Posterior vena cava (tissue), 2 donors: ENCODE results near the gene GTF2H4. TPM values are rescaled to one million over a fixed set of nuclear protein-coding genes. Genes with fewer than 3 reads are reported as not detected.
"Not testable (repeated sequence)": the region's sequence is repeated elsewhere in the genome, so short reads cannot be mapped to it uniquely, and the experiment has no call there.

Source experiments
- DNase-seq: peaks from one replicate; pipeline ENCODE4 v3.0.0-alpha.2; 2020; ENCODE audit warnings: low spot score
- intact Hi-C, 2 donors: fragments of 100-400 bp; cut with DNase I; formaldehyde crosslinking; loops; one replicate each; pipeline versions ENCODE4 v1.14.1 to v1.14.2; 2022 to 2023
- total RNA-seq, 2 donors: library from RNA; stranded (reverse); fragmentation: NEBNext Ultra II Directional; extraction: Animal tissue kit (Norgen Biotek cat#: 25700); gene quantifications; one replicate each; pipeline ENCODE4 v1.2.1, GENCODE V29; 2021
- donor health status: DM: yes; HTN: yes; CAD: no.
- donor health status: DM: yes; HTN: yes; CAD: no.

Gene GTF2H4
- total RNA-seq, 2 donors from 2014 or later, result 27.2 to 37.8 TPM

DNA sequence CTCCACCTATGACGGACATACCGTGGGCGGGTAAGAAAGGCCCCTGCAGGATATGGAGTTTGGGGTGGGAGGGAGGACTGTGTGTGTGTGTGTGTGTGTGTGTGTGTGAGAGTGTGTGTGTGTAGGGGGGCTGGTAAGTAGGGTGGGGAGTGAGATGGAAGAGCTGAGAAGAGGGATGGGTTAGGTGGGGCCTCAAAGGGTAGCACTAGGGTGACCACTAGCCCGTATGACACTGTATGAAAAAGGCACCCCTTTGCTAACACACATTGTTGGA is 16.6 kb upstream of the GTF2H4 start:
- intact Hi-C loops, result no loop called here
- no peak for DNase-seq

DNA sequence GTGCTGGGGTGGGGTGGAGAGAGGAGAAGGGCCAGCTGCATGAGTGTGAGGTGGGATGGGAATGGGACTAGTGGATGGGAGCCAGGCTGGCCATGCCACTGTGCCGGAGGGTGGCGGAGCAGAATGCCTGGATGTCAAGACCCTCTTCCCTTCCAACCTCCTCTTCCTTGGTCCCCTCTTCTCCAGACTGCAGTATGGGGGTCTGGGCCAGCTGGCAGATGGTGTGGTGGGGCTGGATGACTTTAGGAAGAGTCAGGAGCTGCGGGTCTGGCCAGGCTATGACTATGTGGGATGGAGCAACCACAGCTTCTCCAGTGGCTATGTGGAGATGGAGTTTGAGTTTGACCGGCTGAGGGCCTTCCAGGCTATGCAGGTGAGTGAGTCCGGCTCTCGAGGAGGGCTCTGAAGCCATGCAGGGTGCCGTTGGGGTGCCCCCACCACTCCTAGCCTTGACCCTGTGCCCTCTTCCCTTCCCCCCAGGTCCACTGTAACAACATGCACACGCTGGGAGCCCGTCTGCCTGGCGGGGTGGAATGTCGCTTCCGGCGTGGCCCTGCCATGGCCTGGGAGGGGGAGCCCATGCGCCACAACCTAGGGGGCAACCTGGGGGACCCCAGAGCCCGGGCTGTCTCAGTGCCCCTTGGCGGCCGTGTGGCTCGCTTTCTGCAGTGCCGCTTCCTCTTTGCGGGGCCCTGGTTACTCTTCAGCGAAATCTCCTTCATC is 16.0 kb upstream of the GTF2H4 start:
- peak; percentile 73 for DNase-seq
- intact Hi-C loops, result no loop called here

- intact Hi-C loops, result no loop called here
- DNase-seq, result peak; percentile 62
Observed at GRCh38 chr6:30893001-30893591, 14.9 kb upstream of the GTF2H4 start.

GRCh38 chr6:30893666-30894065 is 14.3 kb upstream of the GTF2H4 start:
- peak; percentile 26 for DNase-seq
- intact Hi-C loops, result no loop called here

GRCh38 chr6:30894381-30894780 is 13.6 kb upstream of the GTF2H4 start:
- intact Hi-C loops, result no loop called here
- peak; percentile 35 for DNase-seq

GRCh38 chr6:30894935-30895334 is 13.1 kb upstream of the GTF2H4 start:
- DNase-seq, result peak; percentile 11
- intact Hi-C loops, result no loop called here

GRCh38 chr6:30895343-30895742 is 12.7 kb upstream of the GTF2H4 start:
- peak; percentile 19 for DNase-seq

DNA sequence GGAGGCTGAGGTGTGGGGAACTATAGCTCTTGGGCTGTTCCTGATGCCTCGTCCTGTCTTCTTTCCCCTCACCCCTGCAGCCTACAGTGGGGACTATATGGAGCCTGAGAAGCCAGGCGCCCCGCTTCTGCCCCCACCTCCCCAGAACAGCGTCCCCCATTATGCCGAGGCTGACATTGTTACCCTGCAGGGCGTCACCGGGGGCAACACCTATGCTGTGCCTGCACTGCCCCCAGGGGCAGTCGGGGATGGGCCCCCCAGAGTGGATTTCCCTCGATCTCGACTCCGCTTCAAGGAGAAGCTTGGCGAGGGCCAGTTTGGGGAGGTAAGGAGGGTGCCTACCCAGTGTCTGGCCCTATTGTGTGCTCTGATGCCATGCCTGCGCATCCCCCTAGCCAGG is 11.5 kb upstream of the GTF2H4 start:
- intact Hi-C loops, result no loop called here
- no peak for DNase-seq

More at GRCh38 chr6:30895343-30895742, 12.7 kb upstream of the GTF2H4 start:
- intact Hi-C loops, result no loop called here

- intact Hi-C loops, result no loop called here
Observed at GRCh38 chr6:30897882-30898281, 10.1 kb upstream of the GTF2H4 start.

DNA sequence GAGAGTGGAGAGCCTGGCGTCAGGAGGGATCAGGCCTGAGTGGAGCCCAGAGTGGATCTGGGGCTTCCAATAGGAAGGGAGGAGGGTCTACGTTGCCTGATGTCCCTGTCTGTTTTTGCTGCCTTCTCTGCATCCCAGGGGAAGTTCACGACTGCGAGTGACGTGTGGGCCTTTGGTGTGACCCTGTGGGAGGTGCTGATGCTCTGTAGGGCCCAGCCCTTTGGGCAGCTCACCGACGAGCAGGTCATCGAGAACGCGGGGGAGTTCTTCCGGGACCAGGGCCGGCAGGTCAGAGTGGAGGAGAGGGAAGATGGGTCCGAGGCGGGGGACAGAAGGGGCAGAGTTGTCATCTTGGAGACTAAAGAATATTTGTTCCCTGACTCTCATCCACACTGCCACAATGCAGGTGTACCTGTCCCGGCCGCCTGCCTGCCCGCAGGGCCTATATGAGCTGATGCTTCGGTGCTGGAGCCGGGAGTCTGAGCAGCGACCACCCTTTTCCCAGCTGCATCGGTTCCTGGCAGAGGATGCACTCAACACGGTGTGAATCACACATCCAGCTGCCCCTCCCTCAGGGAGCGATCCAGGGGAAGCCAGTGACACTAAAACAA is 9.2 kb upstream of the GTF2H4 start:
- intact Hi-C loops, result no loop called here
- no peak for DNase-seq

More at GRCh38 chr6:30897882-30898281, 10.1 kb upstream of the GTF2H4 start:
- DNase-seq, result no peak

DNA sequence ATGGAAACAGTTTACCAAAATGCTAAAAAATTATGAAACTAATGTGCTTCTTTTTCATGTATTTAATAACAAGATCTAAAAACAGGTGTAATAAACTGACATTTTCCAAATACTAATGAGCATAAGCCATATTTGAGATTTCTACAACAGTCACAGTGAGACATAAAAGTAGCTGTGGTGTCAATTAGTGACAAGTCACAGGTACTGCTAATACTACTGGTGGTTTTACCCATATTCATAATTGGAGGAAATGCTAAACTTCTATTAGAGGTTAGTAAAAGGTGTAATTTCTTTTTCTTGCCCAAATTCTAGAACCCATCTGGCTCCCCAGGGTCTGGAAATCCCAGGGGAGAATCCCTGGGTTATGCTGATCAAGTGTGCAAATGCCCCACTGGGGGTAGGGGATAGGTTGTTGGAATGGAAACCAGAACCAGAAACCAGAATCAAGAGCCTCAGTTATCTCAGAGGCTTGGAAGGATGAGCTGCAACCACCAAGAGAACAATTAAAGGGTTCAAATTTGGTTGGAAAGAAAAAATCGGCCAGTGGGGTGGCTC is 7.1 kb upstream of the GTF2H4 start:
- intact Hi-C loops, result no loop called here
- no peak for DNase-seq

DNA sequence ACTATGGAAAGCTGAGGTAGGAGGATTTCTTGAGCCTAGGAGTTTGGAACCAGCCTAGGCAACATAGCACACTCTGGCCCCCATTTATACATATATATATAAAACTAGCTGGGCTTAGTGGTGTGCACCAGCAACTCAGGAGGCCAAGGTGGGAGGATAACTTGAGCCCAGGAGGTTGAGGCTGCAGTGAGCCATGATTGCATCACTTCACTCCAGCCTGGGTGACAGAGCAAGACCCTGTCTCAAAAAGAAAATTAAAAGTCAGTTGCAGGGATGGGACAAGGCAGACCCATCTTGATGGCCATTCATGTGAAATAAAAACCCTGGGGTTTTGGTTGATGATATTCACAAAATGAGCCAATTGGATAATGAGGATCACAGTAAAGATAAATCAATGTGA is 6.6 kb upstream of the GTF2H4 start:
- DNase-seq, result no peak
- intact Hi-C loops, result no loop called here

DNA sequence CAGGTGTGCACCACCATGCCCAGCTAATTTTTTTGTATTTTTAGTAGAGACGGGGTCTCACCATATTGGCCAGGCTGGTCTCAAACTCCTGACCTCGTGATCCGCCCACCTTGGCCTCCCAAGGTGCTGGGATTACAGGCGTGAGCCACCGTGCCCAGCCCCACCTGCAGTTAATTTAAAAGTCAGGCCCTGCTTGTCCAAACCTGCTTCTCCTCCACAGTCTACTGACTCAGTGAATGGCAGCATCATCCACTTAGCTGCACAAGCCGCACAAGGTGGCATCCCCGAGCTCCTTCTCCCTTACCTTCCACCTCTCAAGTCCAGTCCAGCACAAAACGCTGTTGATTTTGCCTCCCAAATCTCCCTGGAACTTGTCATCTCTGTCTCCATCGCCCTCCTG is 5.8 kb upstream of the GTF2H4 start:
- DNase-seq, intact Hi-C loops: not testable (repeated sequence)

GRCh38 chr6:30902709-30903108 is 5.3 kb upstream of the GTF2H4 start:
- intact Hi-C loops, result no loop called here
- no peak for DNase-seq

DNA sequence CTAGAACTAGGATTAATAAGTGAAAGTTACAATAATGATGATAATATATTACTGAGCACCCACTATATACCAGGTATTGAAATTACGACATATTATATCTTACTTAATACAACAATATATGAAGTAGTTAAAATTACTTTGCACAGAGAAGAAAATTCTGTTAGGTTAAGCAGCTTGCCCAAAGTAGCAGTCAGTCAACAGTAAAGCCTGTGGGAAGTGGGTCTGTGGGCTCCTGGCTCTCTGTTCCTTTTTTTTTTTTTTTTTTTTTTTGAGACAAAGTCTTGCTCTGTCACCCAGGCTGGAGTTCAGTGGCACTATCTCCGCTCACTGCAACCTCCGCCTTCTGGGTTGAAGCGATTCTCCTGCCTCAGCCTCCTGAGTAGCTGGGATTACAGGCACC is 4.8 kb upstream of the GTF2H4 start:
- intact Hi-C loops, result no loop called here
- no peak for DNase-seq

DNA sequence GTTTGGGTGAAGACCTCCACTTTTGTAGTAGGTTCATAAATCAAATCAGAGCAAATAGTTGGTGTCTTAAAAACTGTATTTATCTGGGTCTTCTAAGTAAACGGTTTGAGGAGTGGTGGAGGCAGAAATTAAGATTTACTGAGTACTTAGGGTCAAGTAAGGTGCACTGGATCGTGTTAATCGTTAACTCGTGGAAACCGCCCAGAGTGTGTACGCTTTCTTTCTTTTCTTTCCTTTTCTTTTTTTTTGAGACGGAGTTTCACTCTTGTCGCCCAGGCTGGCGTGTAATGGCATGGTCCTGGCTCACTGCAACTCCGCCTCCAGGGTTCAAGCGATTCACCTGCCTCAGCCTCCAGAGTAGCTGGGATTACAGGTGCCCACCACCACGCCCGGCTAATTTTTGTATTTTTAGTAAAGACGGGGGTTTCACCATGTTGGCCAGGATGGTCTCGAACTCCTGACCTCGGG is 683 bp upstream of the GTF2H4 start:
- DNase-seq, intact Hi-C loops: not testable (repeated sequence)

DNA sequence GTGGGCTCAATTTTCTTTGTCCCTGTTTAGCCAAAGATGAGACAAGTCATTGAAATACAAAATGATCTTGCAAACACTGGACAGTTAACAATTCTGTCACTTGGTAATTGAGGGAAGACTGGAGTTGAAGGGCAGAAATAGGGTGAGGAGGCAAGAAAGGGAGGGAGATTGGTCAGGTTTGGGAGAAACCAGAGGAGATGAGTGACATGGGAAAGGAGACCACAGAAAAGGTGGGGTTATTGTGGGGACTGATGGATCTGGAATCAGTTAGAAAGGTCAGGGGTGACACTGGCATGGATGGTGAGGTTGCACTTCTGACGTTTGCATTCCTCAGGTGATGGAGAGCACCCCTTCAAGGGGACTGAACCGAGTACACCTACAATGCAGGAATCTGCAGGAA is 693 bp downstream of the GTF2H4 start:
- DNase-seq, result no peak
- intact Hi-C loops, result no loop called here

GRCh38 chr6:30910473-30910872 is 2.5 kb downstream of the GTF2H4 start:
- not testable (repeated sequence) for DNase-seq
- intact Hi-C loops, result loop anchor here in 1 of 2 donors (5.0 kb wide), 1 partner anchor 162 kb away; no protein-coding TSS in a partner anchor

DNA sequence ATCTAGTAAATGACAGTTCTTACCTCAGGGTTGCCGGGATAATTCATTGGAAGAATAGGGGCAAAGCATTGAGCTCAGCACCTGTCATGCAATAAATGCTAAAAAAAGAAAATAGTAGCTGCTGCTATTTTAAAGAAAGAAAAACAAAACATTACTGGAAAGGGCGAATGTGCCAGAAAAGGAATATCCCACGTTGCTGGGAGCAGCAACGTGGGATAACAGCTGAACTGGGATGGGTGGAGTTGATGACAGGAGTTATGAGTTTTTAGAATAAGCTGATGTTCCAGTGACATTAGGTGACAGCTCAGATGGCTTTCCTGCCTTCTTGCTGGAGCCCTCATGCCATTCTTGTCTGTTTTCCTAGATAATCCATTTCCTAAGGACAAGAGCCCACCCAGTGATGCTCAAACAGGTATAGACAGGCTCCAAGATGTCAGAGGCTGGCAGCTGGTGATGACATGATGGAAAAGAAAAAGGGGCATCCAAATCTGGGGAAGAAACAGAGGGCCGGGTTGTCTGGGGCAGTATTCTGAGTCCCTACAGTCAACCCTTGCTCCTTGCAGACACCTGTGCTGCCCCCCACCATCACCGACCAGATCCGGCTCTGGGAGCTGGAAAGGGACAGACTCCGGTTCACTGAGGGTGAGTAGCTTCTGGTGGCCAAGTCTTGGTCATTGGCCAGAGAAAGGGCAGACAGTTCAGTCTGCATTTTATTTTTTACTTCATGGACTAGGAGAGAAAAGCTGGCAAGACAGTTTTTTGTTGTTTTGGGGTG is 4.9 kb downstream of the GTF2H4 start:
- DNase-seq, result no peak
- intact Hi-C loops, result loop anchor here in 1 of 2 donors (5.0 kb wide), 1 partner anchor 159 kb away; no protein-coding TSS in a partner anchor

DNA sequence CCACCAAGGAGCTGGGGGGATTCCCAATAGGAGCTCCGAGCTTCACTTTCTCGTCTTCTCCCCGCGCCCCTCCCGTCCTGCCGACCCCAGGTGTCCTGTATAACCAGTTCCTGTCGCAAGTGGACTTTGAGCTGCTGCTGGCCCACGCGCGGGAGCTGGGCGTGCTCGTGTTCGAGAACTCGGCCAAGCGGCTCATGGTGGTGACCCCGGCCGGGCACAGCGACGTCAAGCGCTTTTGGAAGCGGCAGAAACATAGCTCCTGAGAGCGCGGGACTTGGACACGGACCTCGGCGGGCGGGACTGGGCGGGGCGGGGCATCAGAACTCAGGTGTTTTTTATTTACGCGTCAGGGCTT is 5.7 kb downstream of the GTF2H4 start:
- intact Hi-C loops, result loop anchor here in 1 of 2 donors (5.0 kb wide), 1 partner anchor 159 kb away; no protein-coding TSS in a partner anchor
- no peak for DNase-seq
